ENCODE results near the gene PTX4.
A peak's percentile ranks its signal among the peaks of the same experiment; 100 is the strongest.
"Not testable (repeated sequence)": the region's sequence is repeated elsewhere in the genome, so short reads cannot be mapped to it uniquely, and the experiment has no call there.

Gene PTX4

DNA sequence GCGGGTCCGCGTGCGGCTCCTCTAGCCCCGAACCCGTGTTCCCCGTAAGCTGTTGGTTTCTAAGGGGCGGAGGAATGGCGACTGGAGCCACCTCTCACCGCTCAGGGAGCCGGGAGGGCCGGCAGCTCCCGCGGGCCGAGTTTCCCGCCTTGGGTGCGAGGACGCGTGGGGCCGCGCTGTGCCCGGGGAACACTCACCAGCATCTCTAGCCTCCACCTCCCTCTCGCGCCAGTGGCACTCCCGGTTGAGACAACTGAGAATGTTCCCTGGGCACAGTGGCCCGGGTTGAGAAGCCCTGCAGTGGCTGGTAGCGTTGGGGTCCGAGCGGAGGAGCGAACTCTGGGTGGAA lies 5.0 kb upstream of the PTX4 start:
- Mint-ChIP-seq H3K4me3 (peak overlapping the region; percentile 88), H3K27me3 (no peaks in the 10 kb centered on the region), H3K27ac (ENCODE audit: low read depth) (no peak overlapping the region), H3K36me3 (ENCODE audit: insufficient read depth) (peaks cover 10% of the 10 kb centered on the region), H3K4me1 (peaks cover 9% of the 10 kb centered on the region), H3K9me3 (no peaks in the 10 kb centered on the region)
- ATAC-seq (replicated peaks; ENCODE audit: extremely low read depth, poor library complexity, severe bottlenecking): peak; percentile 2
- no peak for DNase-seq (ENCODE audit: low spot score in 2 of 2)

DNA sequence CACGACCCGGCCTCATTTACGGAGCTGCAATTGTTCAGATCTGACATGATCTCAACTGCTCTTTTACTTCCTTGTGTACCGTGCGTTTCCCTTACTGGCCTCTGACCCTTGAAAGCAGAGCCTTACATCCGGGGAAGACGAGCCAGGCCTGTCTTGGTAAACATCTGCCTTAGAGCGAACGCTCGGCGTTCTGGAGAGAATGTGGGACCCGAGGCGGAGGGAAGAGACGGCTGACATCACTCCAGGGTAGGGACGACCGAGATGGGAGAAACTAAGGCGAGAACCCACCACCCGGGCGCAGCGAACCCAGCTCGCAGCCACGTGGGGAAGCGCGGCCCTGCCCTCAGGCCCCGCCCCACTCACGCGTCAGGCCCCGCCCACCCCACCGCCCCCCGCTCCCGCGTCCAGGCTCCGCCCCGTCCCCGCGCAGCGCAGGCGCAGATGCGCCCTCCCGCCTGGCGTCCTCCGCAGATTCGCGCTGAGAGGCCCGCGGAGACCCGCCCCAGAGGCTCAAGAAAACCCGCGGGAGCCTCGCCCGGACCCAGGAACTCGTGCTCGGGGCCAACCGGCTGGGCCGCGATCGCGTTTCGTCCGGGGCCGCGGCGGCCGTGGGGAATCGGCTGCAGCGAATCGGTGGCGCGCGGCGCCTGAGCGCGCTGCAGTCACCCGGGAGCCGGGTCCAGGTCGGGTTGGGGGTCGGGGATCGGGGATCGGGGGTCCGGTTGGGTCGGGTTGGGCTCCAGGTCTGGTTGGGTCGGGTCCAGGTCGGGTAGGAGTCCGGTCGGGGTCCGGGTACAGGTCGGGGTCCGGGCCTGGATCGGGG lies 4.4 kb upstream of the PTX4 start, which contains the start of gene TELO2:
Gene TELO2 (plus strand): TSS at position 438 of the 823 bp plus-strand sequence. CDS start 922 bp downstream, outside the sequence.
- peak within 1 kb of the TSS; percentile 94 for H3K27ac Mint-ChIP-seq (ENCODE audit: low read depth)
- ATAC-seq (replicated peaks; ENCODE audit: extremely low read depth, poor library complexity, severe bottlenecking) (peak; percentile 84), DNase-seq (ENCODE audit: low spot score in 2 of 2) (peak; percentile 76 to 81)
- H3K27me3 Mint-ChIP-seq: no peaks in the 10 kb centered on the region
- peaks cover 9% of the 10 kb centered on the region for H3K4me1 Mint-ChIP-seq
- peak within 1 kb of the TSS; percentile 88 for H3K4me3 Mint-ChIP-seq
- H3K9me3 Mint-ChIP-seq: no peaks in the 10 kb centered on the region
- H3K36me3 Mint-ChIP-seq (ENCODE audit: insufficient read depth): peaks cover 5% of the 10 kb centered on the region

DNA sequence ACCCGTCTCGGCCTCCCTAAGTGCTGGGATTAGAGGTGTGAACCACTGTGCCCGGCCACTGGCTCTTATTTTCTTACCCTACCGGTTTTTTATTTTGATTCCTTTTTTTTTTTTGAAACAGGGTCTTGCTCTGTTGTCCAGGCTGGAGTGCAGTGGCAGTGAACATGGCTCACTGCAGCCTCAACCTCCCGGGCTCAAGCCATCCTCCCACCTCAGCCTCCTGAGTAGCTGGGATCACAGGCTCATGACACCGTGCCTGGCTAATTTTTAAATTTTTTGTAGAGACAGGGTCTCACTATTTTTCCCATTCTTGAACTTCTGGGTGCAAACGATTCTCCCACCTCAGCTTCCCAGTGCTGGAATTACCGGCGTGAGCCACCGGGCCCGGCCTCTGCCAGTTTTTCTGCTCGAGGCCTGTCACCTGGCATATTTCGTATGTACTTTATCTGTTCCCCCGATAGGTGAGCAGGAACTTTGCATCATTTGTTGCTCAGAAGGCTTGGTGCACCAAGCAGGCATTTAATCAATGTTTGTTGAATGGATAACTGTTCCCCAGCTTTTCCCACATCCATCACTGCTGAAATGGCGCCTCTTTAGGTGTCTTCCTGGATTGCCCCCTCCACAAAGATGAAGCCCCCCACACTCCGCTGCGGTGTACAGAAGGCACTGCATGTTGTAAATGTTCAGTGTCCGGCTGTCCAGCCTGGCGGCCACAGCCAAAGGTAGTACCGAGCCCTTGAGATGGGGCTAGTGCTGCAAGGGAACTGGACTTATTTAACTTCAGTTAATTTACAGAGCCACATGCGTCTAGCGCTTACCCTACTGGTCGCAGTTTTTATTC lies 3.6 kb upstream of the PTX4 start:
- no peak for ATAC-seq (replicated peaks; ENCODE audit: extremely low read depth, poor library complexity, severe bottlenecking)
- peak overlapping the region; percentile 94 for H3K27ac Mint-ChIP-seq (ENCODE audit: low read depth)
- H3K27me3 Mint-ChIP-seq: no peaks in the 10 kb centered on the region

DNA sequence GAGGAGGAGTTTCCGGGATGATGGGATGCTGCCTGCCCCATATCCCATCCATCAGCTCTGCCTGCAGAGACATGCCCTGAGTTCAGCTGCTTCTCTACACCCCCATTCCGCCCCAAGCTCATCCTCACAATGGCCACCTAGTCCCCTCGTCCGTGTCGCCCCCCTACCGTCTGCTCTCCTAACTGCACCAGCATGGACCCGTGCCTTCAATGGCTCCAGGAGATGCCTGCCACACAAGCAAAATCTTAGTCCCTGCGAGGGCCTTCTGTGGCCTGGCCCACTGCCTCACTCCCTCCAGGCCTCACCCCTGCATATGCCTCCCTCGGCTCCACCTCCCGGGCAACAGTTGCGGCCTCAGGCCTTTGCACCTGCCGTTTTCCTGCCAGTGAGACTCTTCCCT lies 2.6 kb upstream of the PTX4 start:
- Mint-ChIP-seq H3K9me3 (no peaks in the 10 kb centered on the region), H3K27ac (ENCODE audit: low read depth) (no peak overlapping the region), H3K27me3 (no peaks in the 10 kb centered on the region), H3K4me1 (peaks cover 9% of the 10 kb centered on the region), H3K4me3 (peak overlapping the region; percentile 38), H3K36me3 (ENCODE audit: insufficient read depth) (peaks cover 4% of the 10 kb centered on the region)
- no peak for DNase-seq (ENCODE audit: low spot score in 2 of 2)
- ATAC-seq (replicated peaks; ENCODE audit: extremely low read depth, poor library complexity, severe bottlenecking): no peak

More for the DNA sequence above, 3.6 kb upstream of the PTX4 start:
- Mint-ChIP-seq H3K4me1 (peaks cover 9% of the 10 kb centered on the region), H3K36me3 (ENCODE audit: insufficient read depth) (peaks cover 4% of the 10 kb centered on the region), H3K4me3 (peak overlapping the region; percentile 88), H3K9me3 (no peaks in the 10 kb centered on the region)
- no peak for DNase-seq (ENCODE audit: low spot score in 2 of 2)

DNA sequence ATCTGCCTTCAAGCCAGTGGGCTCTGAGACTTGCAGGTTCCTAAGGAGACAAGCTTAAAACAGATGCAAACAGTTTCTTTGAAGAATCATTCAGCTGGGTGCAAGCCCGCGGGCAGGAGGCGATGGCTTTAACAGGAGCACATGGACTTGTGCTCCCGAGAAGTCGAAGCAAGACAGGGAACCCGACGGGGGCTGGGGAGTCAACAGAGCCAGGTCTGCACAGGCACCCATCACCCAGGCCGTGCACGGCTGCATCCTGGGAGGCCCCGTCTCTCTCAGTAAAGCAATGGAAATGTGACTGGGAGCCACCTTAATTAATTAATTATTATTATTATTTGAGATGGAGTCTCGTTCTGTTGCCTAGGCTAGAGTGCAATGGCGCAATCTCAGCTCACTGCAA lies 333 bp upstream of the PTX4 start:
- no peaks in the 10 kb centered on the region for H3K9me3 Mint-ChIP-seq
- H3K27me3 Mint-ChIP-seq: no peaks in the 10 kb centered on the region
- DNase-seq (ENCODE audit: low spot score in 2 of 2) (no peak), ATAC-seq (replicated peaks; ENCODE audit: extremely low read depth, poor library complexity, severe bottlenecking) (no peak)
- H3K4me1 Mint-ChIP-seq: peaks cover 9% of the 10 kb centered on the region
- H3K27ac Mint-ChIP-seq (ENCODE audit: low read depth): no peak overlapping the region
- peaks cover 3% of the 10 kb centered on the region for H3K36me3 Mint-ChIP-seq (ENCODE audit: insufficient read depth)
- no peak overlapping the region for H3K4me3 Mint-ChIP-seq

DNA sequence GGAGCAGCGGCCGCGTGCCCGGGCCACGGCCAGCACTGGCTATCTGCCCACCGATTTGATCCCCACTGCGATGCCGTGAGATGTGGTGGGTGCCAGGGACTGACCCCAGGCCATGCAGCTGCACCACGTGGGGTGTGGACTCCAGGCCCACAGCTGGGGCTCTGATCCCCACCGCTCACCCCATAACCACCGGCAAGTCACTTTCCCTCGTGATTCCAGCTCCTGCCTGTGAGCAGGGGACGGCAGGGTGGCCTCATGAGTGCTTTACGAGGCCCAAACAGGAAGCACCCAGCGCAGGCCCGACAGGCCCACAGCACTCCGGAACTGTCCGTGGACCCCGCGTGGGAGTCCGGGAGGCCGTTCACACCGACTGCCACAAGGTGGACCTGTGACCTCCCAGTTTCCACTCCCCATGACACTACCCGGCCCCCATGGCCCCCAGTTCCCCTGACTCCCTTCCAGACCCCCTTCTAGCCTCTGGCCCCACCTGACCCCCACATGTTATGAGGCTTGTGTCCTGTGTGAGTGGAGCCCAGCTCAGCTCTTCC lies 616 bp downstream of the PTX4 start:
- Mint-ChIP-seq H3K36me3 (ENCODE audit: insufficient read depth) (peaks cover 3% of the 10 kb centered on the region), H3K27ac (ENCODE audit: low read depth) (peak overlapping the region; percentile 12)
- no peak for ATAC-seq (replicated peaks; ENCODE audit: extremely low read depth, poor library complexity, severe bottlenecking)

DNA sequence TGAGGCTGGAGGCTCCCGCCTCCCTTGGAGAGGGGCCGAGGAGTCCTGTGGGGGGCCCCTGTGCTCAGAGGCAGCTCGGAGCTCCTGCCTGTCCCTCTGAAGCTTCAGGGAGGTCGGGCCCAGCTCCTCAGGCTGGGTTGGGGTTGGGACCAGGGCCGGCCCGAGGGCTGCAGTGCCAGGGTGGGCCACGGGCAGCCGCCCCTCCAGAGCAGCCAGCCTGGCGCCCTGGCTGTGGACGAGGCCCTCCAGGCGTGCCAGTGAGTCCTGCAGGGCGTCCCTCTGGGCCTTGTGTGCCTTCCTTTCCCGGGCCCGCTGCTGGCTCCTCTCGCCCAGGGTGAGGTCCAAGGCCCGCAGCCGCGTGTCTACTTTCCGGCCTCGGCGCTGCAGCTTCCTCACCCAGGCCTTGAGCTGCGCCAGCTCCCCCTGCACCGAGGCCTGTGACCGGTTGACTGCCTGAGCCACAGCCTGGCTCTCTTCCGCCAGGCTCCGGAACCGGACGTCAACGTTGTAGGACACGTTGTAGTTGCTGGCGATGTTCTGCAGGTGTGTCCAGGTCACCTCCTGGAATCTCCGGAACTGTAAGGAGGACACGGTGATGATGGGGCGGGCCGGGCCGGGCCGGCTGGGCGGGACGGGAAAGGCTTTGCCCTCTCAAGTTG lies 1.2 kb downstream of the PTX4 start:
- Mint-ChIP-seq H3K4me3 (no peak overlapping the region), H3K9me3 (no peaks in the 10 kb centered on the region), H3K4me1 (peaks cover 3% of the 10 kb centered on the region), H3K27me3 (no peaks in the 10 kb centered on the region), H3K36me3 (ENCODE audit: insufficient read depth) (peaks cover 1% of the 10 kb centered on the region), H3K27ac (ENCODE audit: low read depth) (no peak overlapping the region)
- no peak for ATAC-seq (replicated peaks; ENCODE audit: extremely low read depth, poor library complexity, severe bottlenecking)
- DNase-seq (ENCODE audit: low spot score in 2 of 2): no peak

More for the DNA sequence above, 616 bp downstream of the PTX4 start:
- Mint-ChIP-seq H3K9me3 (no peaks in the 10 kb centered on the region), H3K27me3 (no peaks in the 10 kb centered on the region), H3K4me3 (no peak overlapping the region), H3K4me1 (peaks cover 9% of the 10 kb centered on the region)
- no peak for DNase-seq (ENCODE audit: low spot score in 2 of 2)

DNA sequence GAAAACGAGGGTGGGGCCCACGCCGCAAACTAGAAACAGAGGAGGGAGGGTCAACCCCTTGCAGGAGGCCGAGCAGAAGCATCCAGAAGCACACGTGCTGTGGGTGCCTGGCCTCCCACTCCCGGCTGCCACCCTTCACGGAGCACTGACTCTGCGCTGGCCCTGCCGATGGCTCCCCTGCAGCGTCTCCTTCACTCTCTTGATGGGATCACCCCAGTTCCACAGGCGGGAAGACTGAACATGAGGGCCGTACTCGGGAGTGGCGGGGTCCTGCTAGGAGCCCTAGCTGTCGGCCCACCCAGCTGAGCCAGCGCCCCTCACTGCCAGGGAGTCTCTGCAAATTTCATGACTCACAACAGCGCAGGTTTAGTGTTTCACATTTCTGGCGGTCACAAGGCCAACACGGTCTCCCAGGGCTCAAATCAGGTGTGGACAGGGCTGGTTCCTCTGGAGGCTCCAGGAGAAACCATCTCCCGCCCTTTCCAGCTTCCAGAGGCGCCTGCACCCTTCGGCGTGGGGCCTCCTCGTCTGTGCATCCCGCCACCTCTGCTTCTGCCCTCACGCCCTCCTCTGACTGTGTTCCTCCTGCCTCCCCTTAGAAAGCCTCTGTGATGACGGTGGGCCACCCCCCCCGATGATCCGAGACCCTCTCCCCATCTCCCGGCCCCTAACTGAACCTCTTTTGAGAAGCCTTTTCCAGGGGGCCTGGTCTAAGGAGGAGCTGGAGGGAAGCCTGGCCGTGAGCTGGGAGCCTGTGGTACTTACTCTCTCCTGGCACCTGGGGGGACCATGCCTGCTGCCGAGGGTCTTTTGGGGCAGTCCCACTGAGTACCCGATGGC lies 2.0 kb downstream of the PTX4 start:
- Mint-ChIP-seq H3K36me3 (ENCODE audit: insufficient read depth) (peaks cover 1% of the 10 kb centered on the region), H3K27ac (ENCODE audit: low read depth) (no peak overlapping the region)
- no peak for DNase-seq (ENCODE audit: low spot score in 2 of 2)

DNA sequence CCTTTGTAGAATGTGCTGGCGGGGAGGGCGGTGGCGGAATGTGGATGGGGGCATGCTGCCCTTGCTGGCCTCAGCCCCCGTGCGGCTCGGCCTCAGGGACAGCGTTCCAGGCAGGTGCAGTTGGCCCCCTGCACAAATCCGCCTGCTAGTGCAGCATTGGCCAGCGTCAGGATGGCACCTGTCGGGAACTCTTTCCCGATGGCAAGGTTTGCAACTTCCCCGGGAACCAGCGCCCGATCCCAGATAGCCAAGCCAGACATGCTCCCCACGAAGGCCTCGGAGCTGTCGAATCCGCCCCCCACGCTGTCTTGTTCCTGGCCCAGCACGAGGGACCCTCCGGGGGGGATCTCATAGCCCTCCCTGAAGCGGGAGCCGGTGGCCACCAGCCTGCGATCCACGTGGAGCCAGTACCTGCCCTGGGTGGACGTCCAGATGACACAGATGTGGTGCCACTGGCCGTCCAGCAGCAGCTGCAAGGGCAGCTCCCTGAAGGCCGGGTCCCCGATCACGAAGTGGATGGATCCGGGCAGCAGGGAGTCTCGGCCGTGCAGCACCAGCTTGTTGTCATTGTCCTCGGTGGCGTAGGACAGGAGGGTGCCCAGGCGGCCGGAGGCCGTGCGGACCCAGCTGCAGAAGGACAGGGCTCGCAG lies 2.8 kb downstream of the PTX4 start:
- no peak overlapping the region for H3K4me3 Mint-ChIP-seq
- H3K27ac Mint-ChIP-seq (ENCODE audit: low read depth): no peak overlapping the region
- peaks cover 1% of the 10 kb centered on the region for H3K36me3 Mint-ChIP-seq (ENCODE audit: insufficient read depth)
- no peak for DNase-seq (ENCODE audit: low spot score in 2 of 2)
- H3K4me1 Mint-ChIP-seq: no peaks in the 10 kb centered on the region
- H3K27me3 Mint-ChIP-seq: no peaks in the 10 kb centered on the region
- H3K9me3 Mint-ChIP-seq: no peaks in the 10 kb centered on the region
- no peak for ATAC-seq (replicated peaks; ENCODE audit: extremely low read depth, poor library complexity, severe bottlenecking)

More for the DNA sequence above, 2.0 kb downstream of the PTX4 start:
- Mint-ChIP-seq H3K9me3 (no peaks in the 10 kb centered on the region), H3K4me1 (no peaks in the 10 kb centered on the region), H3K4me3 (no peak overlapping the region), H3K27me3 (no peaks in the 10 kb centered on the region)
- ATAC-seq (replicated peaks; ENCODE audit: extremely low read depth, poor library complexity, severe bottlenecking): no peak

DNA sequence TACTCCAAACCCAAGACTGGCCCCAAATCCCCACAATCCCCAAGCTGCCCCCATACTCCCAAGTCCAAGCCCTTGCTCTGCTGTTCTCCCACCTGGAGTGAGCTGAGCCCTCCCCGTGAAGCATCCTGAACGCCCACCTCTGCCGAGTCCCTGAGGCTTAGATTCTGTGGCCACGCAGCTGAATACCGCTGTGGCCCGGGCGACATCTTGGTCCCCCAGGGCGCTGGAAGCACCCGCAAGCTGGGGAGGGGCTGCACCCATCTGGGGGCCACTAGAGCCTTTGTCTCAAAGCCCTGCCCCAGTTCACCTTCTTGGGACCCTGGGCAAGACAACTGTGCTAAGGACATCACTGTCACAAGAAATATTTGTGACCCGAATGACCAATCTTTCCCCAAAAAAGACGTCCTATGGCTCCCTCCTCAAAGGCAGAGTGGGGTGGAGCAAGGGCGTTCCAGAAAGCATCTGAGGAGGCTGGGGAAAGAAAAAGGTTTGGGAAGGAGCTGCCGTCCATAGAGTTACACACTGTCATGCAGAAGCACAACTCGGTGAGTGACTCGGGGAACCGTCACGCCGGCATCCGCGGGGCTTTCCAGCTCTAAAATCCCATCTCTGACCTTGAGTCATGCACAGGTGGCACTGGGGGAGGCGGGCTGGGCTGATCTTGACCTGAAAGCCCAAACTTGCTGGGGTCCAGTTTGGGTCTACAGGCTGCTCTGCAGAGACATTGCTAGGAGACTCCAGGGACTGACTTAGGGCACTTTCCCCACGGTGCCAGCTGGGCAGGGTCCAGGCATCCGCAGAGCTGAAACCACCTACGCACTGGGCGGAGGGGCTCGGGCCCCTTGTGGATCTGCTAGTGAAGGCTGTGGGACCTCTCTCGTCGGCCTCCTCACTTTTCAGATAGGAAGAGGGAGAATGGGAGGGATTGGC lies 6.6 kb downstream of the PTX4 start:
- H3K4me1 Mint-ChIP-seq: no peaks in the 10 kb centered on the region
- H3K27ac Mint-ChIP-seq (ENCODE audit: low read depth): no peak overlapping the region
- peaks cover 1% of the 10 kb centered on the region for H3K36me3 Mint-ChIP-seq (ENCODE audit: insufficient read depth)
- H3K4me3 Mint-ChIP-seq: no peak overlapping the region
- no peak for DNase-seq (ENCODE audit: low spot score in 2 of 2)
- no peaks in the 10 kb centered on the region for H3K9me3 Mint-ChIP-seq
- ATAC-seq (replicated peaks; ENCODE audit: extremely low read depth, poor library complexity, severe bottlenecking): no peak
- no peaks in the 10 kb centered on the region for H3K27me3 Mint-ChIP-seq

DNA sequence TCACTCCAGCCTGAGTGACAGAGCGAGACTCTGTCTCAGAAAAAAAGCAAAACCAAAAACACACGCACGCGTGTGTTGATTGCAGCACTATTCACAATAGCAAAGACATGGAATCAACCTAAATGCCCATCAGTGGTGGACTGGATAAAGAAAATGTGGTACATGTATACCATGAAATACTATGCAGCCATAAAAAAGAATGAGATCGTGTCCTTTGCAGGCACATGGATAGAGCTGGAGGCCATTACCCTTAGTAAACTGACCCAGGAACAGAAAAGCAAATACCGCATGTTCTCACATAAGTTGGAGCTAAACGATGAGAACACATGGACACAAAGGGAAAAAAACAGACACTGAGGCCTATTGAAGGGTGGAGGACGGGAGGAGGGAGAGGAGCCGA lies 9.8 kb downstream of the PTX4 start:
- not testable (repeated sequence) for H3K9me3 Mint-ChIP-seq; H3K4me1 Mint-ChIP-seq; H3K27ac Mint-ChIP-seq (ENCODE audit: low read depth); ATAC-seq (replicated peaks; ENCODE audit: extremely low read depth, poor library complexity, severe bottlenecking); H3K4me3 Mint-ChIP-seq; H3K36me3 Mint-ChIP-seq (ENCODE audit: insufficient read depth); H3K27me3 Mint-ChIP-seq; DNase-seq (ENCODE audit: low spot score in 2 of 2)

Measured in central memory CD8-positive, alpha-beta T cell (primary cell).